ENCODE data around the gene LACTBL1.
"Not testable (repeated sequence)": the region's sequence is repeated elsewhere in the genome, so short reads cannot be mapped to it uniquely, and the experiment has no call there.

DNA sequence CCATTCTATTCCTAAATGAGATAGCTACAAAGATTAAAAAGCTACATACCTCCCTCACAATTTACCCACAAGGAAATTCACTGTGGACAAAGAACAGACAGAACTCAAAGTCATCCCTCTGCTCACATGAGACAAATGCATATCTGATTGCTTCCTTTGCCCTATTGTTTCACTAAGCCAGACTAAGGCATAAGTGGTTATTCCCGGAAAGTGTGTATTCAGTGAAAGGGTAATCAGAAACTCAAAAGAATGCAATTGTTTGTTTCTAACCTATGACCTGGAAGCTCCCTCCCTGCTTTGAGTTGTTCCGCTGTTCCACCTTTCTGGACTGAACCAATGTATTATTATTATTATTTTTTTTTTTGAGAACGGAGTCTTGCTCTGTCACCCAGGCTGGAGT lies 32.1 kb upstream of the LACTBL1 start:
- TF ChIP-seq, protein P1, sequence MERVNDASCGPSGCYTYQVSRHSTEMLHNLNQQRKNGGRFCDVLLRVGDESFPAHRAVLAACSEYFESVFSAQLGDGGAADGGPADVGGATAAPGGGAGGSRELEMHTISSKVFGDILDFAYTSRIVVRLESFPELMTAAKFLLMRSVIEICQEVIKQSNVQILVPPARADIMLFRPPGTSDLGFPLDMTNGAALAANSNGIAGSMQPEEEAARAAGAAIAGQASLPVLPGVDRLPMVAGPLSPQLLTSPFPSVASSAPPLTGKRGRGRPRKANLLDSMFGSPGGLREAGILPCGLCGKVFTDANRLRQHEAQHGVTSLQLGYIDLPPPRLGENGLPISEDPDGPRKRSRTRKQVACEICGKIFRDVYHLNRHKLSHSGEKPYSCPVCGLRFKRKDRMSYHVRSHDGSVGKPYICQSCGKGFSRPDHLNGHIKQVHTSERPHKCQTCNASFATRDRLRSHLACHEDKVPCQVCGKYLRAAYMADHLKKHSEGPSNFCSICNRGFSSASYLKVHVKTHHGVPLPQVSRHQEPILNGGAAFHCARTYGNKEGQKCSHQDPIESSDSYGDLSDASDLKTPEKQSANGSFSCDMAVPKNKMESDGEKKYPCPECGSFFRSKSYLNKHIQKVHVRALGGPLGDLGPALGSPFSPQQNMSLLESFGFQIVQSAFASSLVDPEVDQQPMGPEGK (CRISPR knock-in tag; IDR thresholded peaks at IDR 0.05; ENCODE audit: borderline replicate concordance), result not testable (repeated sequence)
- TF ChIP-seq, protein P2, sequence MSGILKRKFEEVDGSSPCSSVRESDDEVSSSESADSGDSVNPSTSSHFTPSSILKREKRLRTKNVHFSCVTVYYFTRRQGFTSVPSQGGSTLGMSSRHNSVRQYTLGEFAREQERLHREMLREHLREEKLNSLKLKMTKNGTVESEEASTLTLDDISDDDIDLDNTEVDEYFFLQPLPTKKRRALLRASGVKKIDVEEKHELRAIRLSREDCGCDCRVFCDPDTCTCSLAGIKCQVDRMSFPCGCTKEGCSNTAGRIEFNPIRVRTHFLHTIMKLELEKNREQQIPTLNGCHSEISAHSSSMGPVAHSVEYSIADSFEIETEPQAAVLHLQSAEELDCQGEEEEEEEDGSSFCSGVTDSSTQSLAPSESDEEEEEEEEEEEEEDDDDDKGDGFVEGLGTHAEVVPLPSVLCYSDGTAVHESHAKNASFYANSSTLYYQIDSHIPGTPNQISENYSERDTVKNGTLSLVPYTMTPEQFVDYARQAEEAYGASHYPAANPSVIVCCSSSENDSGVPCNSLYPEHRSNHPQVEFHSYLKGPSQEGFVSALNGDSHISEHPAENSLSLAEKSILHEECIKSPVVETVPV (CRISPR knock-in tag; IDR thresholded peaks at IDR 0.05), result not testable (repeated sequence)
- TF ChIP-seq ARNTL (CRISPR knock-in tag; IDR thresholded peaks at IDR 0.05; ENCODE audit: borderline replicate concordance, low read depth); ZFP3 (CRISPR knock-in tag; IDR thresholded peaks at IDR 0.05); TCF4 (CRISPR knock-in tag; IDR thresholded peaks at IDR 0.05; ENCODE audit: borderline replicate concordance); RARB (CRISPR knock-in tag; IDR thresholded peaks at IDR 0.05); CREB5 (CRISPR knock-in tag; IDR thresholded peaks at IDR 0.05; ENCODE audit: low read depth); OSR1 (CRISPR knock-in tag; IDR thresholded peaks at IDR 0.05); PPARA (CRISPR knock-in tag; IDR thresholded peaks at IDR 0.05; ENCODE audit: borderline replicate concordance): not testable (repeated sequence)

Data from SK-N-SH treated with all-trans-retinoic acid at 6 μM for 48 hours (cell line).